ENCODE data around the gene CADPS.

DNA sequence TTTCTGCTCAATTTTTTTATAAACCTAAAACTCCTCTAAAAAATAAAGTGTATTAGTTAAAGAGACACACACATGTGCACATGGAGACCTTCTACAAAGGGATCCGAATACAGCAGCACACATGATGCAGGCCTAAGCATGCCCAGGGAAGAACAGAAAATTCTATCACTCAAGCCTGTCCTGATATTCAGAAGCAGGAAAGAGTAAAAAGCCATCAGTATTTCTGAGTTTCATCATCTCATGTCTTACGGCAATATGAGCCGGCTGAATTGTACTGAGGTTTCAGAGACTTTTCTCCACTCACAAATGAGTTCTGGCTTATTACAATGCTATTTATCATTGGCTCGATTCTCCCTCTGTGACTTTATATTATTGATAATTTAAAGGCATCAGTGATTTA lies 97.5 kb downstream of the CADPS start:
- no peak for TF ChIP-seq CTCF (conservative IDR thresholded peaks at IDR 0.05; ENCODE audit: low read depth, low read length)
- TF ChIP-seq EZH2 (IDR thresholded peaks at IDR 0.05; ENCODE audit: low read length, unreplicated experiment) = no peak
